HCT116 (cell line): ENCODE results near the gene SIGLEC7.

Experiments used
- POLR2A ChIP-seq: IDR thresholded peaks from 2 replicates; pipeline ENCODE4 v1.7.0; 2011; ENCODE audit warnings: borderline replicate concordance; ENCODE audit not compliant: insufficient read depth, insufficient read length; ENCODE audit errors: extremely low read depth
- POLR2AphosphoS5 ChIP-seq: IDR thresholded peaks from 2 replicates; pipeline ENCODE4 v1.6.1; 2011; ENCODE audit warnings: mild to moderate bottlenecking, low read depth, low read length, moderate library complexity
- YY1 ChIP-seq: IDR thresholded peaks from 2 replicates; pipeline ENCODE4 v1.6.1; 2011; ENCODE audit warnings: low read length, low read depth, moderate library complexity, mild to moderate bottlenecking; ENCODE audit not compliant: insufficient replicate concordance; ENCODE audit errors: extremely low read depth
- TF ChIP-seq, protein P1 (sequence below): IDR thresholded peaks from 2 replicates; pipeline ENCODE4 v1.6.1; 2012
- TF ChIP-seq, protein P2 (sequence below), 3 experiments: fragments of 200-600 bp in 1 of 3; sonication (generic) in 1 of 3; IDR thresholded peaks in 2 of 3; conservative IDR thresholded peaks in 1 of 3; 2 replicates each; pipeline ENCODE4 v1.5.1; 2012 to 2017; ENCODE audit warnings: low read depth in 2 of 3, low read length in 2 of 3, antibody characterized with exemption in 1 of 3, borderline replicate concordance in 1 of 3, control low read depth in 1 of 3, mild to moderate bottlenecking in 1 of 3, mixed read lengths in 1 of 3, mixed run types in 1 of 3, moderate library complexity in 1 of 3; ENCODE audit not compliant: insufficient read depth in 1 of 3

DNA sequence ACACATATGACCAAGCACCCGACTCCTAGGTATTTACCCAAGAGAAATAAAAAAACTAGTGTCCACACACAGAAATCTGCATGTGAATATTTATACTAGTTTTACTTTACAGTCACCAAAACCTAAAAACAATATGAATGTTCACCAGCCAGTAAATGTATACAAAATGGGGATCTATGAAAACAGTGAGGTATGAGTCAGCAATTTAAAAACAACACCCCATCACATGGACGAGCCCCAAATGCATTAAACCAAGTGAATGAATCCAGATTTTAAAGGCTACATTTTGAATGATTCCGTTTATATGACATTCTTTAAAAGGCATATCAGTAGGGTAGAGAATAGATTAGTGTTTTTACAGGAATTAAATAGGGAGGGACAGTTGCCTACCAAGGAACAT is 22.1 kb downstream of the SIGLEC7 start:
- TF ChIP-seq, protein P1, sequence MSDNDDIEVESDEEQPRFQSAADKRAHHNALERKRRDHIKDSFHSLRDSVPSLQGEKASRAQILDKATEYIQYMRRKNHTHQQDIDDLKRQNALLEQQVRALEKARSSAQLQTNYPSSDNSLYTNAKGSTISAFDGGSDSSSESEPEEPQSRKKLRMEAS: no peak
- TF ChIP-seq, protein P2, sequence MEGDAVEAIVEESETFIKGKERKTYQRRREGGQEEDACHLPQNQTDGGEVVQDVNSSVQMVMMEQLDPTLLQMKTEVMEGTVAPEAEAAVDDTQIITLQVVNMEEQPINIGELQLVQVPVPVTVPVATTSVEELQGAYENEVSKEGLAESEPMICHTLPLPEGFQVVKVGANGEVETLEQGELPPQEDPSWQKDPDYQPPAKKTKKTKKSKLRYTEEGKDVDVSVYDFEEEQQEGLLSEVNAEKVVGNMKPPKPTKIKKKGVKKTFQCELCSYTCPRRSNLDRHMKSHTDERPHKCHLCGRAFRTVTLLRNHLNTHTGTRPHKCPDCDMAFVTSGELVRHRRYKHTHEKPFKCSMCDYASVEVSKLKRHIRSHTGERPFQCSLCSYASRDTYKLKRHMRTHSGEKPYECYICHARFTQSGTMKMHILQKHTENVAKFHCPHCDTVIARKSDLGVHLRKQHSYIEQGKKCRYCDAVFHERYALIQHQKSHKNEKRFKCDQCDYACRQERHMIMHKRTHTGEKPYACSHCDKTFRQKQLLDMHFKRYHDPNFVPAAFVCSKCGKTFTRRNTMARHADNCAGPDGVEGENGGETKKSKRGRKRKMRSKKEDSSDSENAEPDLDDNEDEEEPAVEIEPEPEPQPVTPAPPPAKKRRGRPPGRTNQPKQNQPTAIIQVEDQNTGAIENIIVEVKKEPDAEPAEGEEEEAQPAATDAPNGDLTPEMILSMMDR (IDR thresholded peaks at IDR 0.05 in 2 of 3, conservative IDR thresholded peaks at IDR 0.05 in 1 of 3; ENCODE audit: borderline replicate concordance in 1 of 3, insufficient read depth in 1 of 3, low read depth in 2 of 3, low read length in 2 of 3): no peak
- no peak for TF ChIP-seq YY1
- TF ChIP-seq POLR2A: no peak
- no peak for TF ChIP-seq POLR2AphosphoS5
